DMS53 treated with DMSO at 0.1 percent for 48 hours (cell line): ENCODE results near the gene INPP1.
"Not testable (repeated sequence)": the region's sequence is repeated elsewhere in the genome, so short reads cannot be mapped to it uniquely, and the experiment has no call there.

Experiments
- DNase-seq: peaks from one replicate; lab custom pipeline; 2025; ENCODE audit not compliant: unreplicated experiment; lab: John Stamatoyannopoulos, UW

INPP1 gene

GRCh38 chr2:190333395-190333794, 10.0 kb upstream of the INPP1 start:
- DNase-seq, result no peak

DNA sequence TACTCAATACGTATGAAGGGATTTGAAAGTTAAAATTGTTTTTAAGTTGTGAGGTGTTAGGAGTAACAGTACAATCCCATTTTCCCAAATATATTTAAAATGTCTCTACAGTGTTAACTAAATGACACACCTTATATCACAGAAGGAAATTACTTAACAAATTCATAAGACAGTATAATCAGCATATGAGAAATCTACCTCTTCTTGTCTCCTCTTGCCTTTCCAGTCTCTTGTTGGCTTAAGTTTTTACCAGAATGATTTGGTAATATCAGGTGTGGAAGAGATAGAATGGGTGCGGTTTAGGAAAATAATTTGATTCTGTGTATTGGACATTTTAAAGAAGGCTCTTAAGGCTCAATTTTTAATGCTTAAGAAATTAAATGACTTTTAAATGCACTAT, 9.5 kb upstream of the INPP1 start:
- DNase-seq, result no peak

DNA sequence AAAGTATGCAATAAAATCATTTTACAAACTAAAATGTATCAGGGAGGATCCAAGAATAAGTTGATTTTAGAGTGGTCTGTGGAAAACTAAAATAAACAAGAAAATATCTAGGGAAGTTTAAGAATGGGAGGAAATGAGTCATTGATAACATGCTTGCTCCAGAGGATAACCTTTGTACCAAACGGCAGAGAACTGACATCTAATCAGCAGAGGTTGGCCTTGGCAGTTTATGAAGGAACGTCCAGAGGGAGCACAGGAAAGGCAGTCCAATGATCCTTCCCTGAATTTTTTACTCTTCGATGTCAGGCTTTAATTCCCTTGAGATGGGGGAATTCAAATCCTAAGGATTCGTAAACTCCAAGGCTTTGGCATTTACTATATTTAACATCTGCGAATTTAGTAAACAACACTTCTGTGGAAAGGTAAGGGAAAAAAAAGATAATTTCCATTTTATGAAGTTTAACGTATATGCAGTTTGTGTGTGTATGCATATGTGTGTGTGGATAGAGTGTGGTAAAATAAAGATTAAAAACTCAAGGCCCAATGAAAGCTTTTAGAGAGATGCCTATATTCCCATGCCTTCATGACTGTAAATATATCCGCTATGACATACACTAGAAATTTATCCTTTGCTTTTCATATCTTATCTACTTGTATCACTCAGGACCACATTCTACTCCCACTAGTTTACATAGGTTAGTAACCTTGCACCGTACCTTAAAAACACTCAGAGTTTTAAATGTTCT, 8.7 kb upstream of the INPP1 start:
- peak; percentile 31 for DNase-seq

DNA sequence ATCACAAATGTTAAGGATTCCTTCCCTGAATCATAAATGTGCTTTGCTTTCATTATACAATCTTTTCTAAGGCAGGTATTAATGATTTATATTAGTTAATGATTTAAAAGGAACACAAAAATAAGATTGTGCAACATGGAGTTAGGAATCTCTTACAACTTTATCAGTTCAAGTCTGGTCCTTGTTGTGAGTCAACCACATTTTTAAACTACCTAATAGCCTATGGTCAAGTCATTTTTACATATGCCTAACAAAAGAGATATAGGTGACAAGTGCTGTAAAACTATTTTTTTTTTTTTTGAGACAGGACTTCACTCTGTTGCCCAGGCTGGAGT, 8.2 kb upstream of the INPP1 start:
- DNase-seq, result no peak

- not testable (repeated sequence) for DNase-seq
Measured at GRCh38 chr2:190335584-190335983, 7.8 kb upstream of the INPP1 start.

DNA sequence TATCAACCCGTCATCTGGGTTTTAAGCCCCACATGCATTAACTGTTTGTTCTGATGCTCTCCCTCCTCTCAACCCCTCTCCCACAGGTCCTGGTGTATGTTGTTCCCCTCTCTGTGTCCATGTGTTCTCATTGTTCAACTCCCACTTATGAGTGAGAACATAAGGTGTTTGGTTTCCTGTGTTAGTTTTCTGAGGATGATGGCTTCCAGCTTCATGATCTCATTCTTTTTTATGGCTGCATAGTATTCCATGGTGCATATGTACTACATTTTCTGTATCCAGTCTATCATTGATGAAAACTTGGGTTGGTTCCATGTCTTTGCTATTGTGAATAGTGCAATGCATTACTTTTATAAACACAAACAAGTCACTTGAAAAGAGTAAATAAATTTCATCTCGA, 7.0 kb upstream of the INPP1 start:
- DNase-seq, result no peak

DNA sequence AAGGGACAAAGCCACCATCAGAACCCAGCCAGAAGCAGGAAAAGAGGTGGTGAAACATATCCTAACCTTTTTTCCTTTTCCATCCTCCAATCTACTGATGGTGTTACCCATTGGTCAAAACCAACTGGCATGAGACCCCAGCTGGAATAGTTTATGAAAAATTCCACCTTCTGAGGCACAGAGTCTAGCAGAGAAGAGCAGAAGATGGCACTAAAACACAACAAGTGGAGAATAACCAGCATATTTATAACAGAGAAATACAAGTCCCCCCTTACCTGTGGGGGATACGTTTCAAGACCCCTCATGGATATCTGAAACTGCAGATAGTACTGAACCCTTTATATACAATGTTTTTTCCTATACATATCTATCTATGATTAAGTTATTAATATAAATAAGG, 4.9 kb upstream of the INPP1 start:
- no peak for DNase-seq

DNA sequence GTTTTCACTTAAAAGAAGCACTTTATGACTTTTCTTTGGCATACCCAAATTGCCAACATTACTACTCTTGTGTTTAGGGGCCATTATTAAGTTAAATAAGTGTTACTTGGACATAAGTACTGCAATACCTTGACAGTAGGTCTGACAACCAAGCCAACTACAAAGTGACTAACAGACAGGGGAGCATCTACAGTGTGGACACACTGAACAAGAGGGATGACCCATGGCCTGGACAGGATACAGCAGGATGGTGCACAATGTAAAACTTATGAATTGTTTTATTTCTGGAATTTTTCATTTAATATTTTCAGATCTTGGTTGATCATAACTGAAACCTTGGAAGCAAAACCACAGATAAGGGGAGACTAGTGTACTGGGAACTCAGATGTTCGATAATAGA, 4.0 kb upstream of the INPP1 start:
- no peak for DNase-seq

DNA sequence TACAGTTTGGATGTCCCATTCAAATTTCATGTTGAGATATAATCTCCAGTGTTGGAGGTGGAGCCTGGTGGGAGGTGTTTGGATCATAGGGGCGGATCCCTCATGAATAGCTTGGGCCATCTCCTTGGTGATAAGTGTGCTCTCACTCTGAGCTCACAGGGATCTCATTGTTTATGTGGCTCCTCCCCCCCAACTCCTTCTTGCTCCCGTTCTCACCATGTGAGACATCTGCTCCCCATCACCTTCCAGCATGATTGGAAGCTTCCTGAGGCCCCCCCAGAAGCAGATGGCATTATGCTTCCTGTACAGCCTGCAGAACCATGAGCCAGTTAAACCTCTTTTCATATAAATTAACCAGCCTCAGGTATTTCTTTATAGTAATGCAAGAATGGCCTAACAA, 3.0 kb upstream of the INPP1 start:
- DNase-seq, result no peak

GRCh38 chr2:190342611-190343010, 778 bp upstream of the INPP1 start:
- no peak for DNase-seq

DNA sequence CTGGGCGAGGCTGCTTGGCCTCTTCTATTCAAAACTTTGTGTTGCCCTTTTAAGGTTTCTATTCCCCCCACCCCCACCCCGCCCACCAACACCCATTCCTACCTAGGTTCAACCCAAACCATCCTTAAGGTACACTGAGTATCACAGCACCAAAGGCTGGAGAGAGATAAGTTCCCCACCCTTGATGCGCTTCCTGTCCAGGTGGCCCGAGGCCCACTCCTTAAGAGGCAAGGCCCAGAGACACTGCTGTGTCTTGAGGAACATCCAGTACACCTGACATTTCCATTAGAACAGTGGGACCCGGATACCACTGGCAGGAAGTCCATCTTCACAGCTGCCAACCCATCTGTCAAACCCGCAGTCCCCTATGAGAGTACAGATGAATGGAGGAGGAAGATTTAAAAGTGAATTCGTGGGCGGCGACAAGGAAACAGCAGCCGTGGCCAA, 277 bp upstream of the INPP1 start:
- DNase-seq, result peak; percentile 14

DNA sequence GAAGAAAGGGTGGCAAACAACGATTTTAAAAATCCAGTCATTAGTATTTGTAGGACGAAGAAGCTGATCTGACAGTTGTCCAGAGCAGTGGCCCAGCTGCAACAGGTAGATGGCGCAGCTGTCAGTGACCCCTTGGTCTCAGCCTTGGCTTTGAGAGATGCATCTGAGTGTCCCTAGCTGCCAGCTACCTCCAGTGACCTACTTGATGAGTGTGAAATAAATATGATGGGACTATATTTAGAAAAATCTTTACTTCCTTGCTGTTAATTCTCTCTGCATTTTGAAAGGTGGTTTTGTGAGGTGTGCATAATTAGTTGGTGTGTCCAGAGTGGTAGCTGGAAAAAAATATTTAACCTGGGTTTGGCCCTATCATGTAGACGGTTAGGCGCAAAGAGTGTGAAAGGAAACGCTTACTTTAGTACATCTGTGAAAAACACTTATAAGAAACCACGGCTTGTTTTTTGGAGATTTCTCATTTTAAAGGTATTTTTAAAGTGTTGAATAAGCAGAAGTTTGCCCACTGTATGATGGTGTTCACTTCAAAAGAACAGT, 963 bp downstream of the INPP1 start:
- peak; percentile 29 for DNase-seq

- no peak for DNase-seq
Measured at GRCh38 chr2:190350371-190350770, 7.0 kb downstream of the INPP1 start.

GRCh38 chr2:190351955-190352354, 8.6 kb downstream of the INPP1 start:
- no peak for DNase-seq

DNA sequence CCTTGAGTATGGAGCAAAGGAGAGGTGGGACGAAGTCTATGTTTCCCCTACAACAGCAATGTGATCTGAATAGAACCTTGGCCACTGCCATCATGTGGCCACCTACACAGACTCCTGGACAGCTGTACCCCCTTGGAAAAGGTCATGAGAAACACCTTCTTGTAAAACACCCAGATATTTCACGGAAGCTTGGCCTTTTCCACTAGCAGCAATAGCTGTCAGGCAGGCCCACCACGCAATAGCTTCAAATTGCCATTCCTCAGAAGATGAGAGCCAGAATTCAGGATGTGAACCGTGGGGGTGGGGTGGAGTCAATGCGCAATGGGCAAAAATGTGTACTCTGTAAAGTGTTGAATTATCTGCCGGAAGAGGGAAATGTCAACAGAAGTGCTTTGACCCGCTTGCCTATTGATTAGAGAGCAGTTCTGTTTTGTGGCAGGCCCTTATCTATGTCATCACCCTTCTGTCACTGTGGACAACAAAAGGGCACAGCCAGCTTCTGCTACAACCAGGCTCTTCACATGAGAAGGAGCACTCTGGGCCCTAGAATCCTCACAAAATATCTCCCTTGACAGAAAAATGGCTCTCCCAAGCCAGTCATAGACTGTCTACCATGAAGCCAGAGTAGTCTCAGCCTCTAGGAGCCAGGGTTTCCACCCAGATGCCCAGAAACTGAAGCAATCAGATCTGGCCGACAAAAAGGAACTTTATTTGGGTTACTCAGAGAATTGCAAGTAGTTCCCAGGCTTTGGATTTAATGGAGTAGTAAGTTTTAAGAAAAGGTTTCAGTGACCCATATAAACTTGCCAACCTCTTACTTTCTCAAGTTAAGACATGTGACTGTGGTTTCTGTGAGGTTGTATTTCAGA, 9.5 kb downstream of the INPP1 start:
- peak; percentile 35 for DNase-seq

DNA sequence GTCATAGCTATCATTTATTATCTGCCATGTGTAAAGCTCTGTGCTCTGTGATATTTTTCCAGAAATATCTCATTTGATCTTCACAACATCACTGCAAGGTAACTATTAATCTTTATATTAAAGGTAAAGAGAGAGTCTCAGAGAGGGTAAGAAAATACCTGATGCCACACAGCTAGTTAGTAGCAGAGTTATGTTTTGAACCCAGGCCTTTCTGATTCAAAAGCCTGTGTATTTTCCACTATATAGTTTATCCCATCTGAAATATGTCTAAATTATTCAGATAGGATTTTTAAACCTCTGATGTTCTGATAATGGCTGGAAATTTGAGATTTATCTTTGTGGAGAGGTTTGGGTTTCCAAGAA, 10.1 kb downstream of the INPP1 start:
- no peak for DNase-seq

- no peak for DNase-seq
Measured at GRCh38 chr2:190354003-190354690, 10.8 kb downstream of the INPP1 start.

- DNase-seq, result no peak
Measured at GRCh38 chr2:190355968-190356644, 12.7 kb downstream of the INPP1 start.

- DNase-seq, result no peak
Measured at GRCh38 chr2:190357600-190357999, 14.2 kb downstream of the INPP1 start.

GRCh38 chr2:190358655-190359448, 15.5 kb downstream of the INPP1 start:
- DNase-seq, result not testable (repeated sequence)
